Endodermal cell (in vitro differentiated cells): Measurements from ENCODE around the gene TMEM131L. TPM values are rescaled to one million over a fixed set of nuclear protein-coding genes. Genes with fewer than 3 reads are reported as not detected.
"Not testable (repeated sequence)": the region's sequence is repeated elsewhere in the genome, so short reads cannot be mapped to it uniquely, and the experiment has no call there.

ENCODE experiments used
- DNase-seq: peaks from one replicate; pipeline ENCODE4 v3.0.0-alpha.2; 2017
- H3K27ac ChIP-seq: 2 replicates; pipeline ENCODE4 v1.5.1; 2013; ENCODE audit warnings: mild to moderate bottlenecking, low read depth, low read length, moderate library complexity
- H3K27me3 ChIP-seq: 2 replicates; pipeline ENCODE4 v1.6.1; 2013; ENCODE audit warnings: mild to moderate bottlenecking, low read length, moderate library complexity; ENCODE audit not compliant: insufficient read depth, control insufficient read depth, poor library complexity, severe bottlenecking
- H3K36me3 ChIP-seq: 2 replicates; pipeline ENCODE4 v1.7.0; 2013; ENCODE audit warnings: mild to moderate bottlenecking, low read length, moderate library complexity; ENCODE audit not compliant: control insufficient read depth, insufficient read depth
- H3K4me1 ChIP-seq: one replicate; pipeline ENCODE4 v1.7.0; 2013; ENCODE audit warnings: low read length; ENCODE audit not compliant: control insufficient read depth, insufficient read depth
- H3K4me3 ChIP-seq: 2 replicates; pipeline ENCODE4 v1.5.1; 2013; ENCODE audit warnings: mild to moderate bottlenecking, low read length, moderate library complexity
- H3K9ac ChIP-seq: 2 replicates; pipeline ENCODE4 v1.6.1; 2013; ENCODE audit warnings: mild to moderate bottlenecking, low read length, moderate library complexity; ENCODE audit not compliant: poor library complexity, severe bottlenecking; ENCODE audit errors: extremely low read depth
- H3K9me3 ChIP-seq: 2 replicates; pipeline ENCODE4 v1.6.1; 2013; ENCODE audit warnings: mild to moderate bottlenecking, low read length, moderate library complexity; ENCODE audit not compliant: control insufficient read depth
- H3K27ac Mint-ChIP-seq: 2 replicates; pipeline ENCODE4 v1.8.0; 2020; ENCODE audit warnings: mixed read lengths
- H3K27me3 Mint-ChIP-seq: 2 replicates; pipeline ENCODE4 v1.8.0; 2021; ENCODE audit warnings: mild to moderate bottlenecking, mixed read lengths; ENCODE audit not compliant: insufficient read depth
- H3K36me3 Mint-ChIP-seq: 2 replicates; pipeline ENCODE4 v1.8.0; 2020; ENCODE audit warnings: low read depth, mixed read lengths
- H3K4me1 Mint-ChIP-seq: 2 replicates; pipeline ENCODE4 v1.8.0; 2020; ENCODE audit warnings: mixed read lengths
- H3K4me3 Mint-ChIP-seq: 2 replicates; pipeline ENCODE4 v1.8.0; 2020; ENCODE audit warnings: mild to moderate bottlenecking, moderate library complexity, mixed read lengths
- H3K9me3 Mint-ChIP-seq: 2 replicates; pipeline ENCODE4 v1.8.0; 2020; ENCODE audit warnings: mild to moderate bottlenecking, mixed read lengths
- CTCF ChIP-seq: fragments of 200-600 bp; sonication (generic); conservative IDR thresholded peaks from 2 replicates; pipeline ENCODE4 v1.5.0; 2021; ENCODE audit warnings: antibody characterized with exemption, mild to moderate bottlenecking
- WGBS, 2 experiments: methylation state at CpG; one replicate each; pipeline versions ENCODE4 v1.1.5 to v1.1.7; 2013; ENCODE audit warnings: missing lambda C conversion rate in 2 of 2, mixed read lengths in 1 of 2; ENCODE audit not compliant: insufficient coverage in 1 of 2, insufficient read length in 1 of 2; 5-methylcytosine and 5-hydroxymethylcytosine counted together
- total RNA-seq, 2 donors: library from RNA; stranded (reverse); fragmentation: NEBNext Ultra II Directional in 1 of 2; extraction: Animal tissue kit (Norgen Biotek cat#: 25700) in 1 of 2; gene quantifications; 2 replicates in 1 of 2; 3 replicates in 1 of 2; pipeline ENCODE4 v1.2.1, GENCODE V29; 2021

The TMEM131L gene
- total RNA-seq, 2 donors from 2014 or later, result 6.2 to 10.8 TPM

GRCh38 chr4:153661215-153661822 is 195.2 kb downstream of the TMEM131L start:
- no peaks in the 10 kb centered on the region for H3K4me1 ChIP-seq
- 93 to 96% methylated on average over 2 to 6 of the region's 6 CpGs for WGBS, 2 experiments
- no peaks in the 10 kb centered on the region for H3K9me3 ChIP-seq
- no peak overlapping the region for H3K9ac ChIP-seq
- H3K36me3 ChIP-seq, result no peaks in the 10 kb centered on the region
- no peak for TF ChIP-seq CTCF
- no peak overlapping the region for H3K27ac ChIP-seq
- Mint-ChIP-seq H3K27me3 (peaks cover 11% of the 10 kb centered on the region), H3K9me3 (peaks cover 19% of the 10 kb centered on the region), H3K27ac (no peak overlapping the region), H3K4me1 (no peaks in the 10 kb centered on the region), H3K36me3 (no peaks in the 10 kb centered on the region), H3K4me3 (no peak overlapping the region)
- no peaks in the 10 kb centered on the region for H3K27me3 ChIP-seq
- H3K4me3 ChIP-seq, result no peak overlapping the region
- no peak for DNase-seq

GRCh38 chr4:153661908-153662307 is 195.7 kb downstream of the TMEM131L start:
- H3K27me3 Mint-ChIP-seq, result peaks cover 11% of the 10 kb centered on the region
- H3K4me1 ChIP-seq, result no peaks in the 10 kb centered on the region

GRCh38 chr4:153663667-153664066 is 197.5 kb downstream of the TMEM131L start:
- Mint-ChIP-seq H3K27me3 (peaks cover 14% of the 10 kb centered on the region), H3K27ac (no peak overlapping the region), H3K9me3 (peaks cover 19% of the 10 kb centered on the region), H3K36me3 (no peaks in the 10 kb centered on the region), H3K4me3 (no peak overlapping the region), H3K4me1 (no peaks in the 10 kb centered on the region)
- Histone ChIP-seq H3K36me3 (no peaks in the 10 kb centered on the region), H3K27me3 (no peaks in the 10 kb centered on the region), H3K4me3 (no peak overlapping the region), H3K4me1 (no peaks in the 10 kb centered on the region), H3K9me3 (no peaks in the 10 kb centered on the region), H3K9ac (no peak overlapping the region), H3K27ac (no peak overlapping the region)
- WGBS, 2 experiments, result 89 to 100% methylated on average over 1 of the region's 1 CpG
- TF ChIP-seq CTCF, result no peak
- no peak for DNase-seq

More at GRCh38 chr4:153661908-153662307, 195.7 kb downstream of the TMEM131L start:
- Histone ChIP-seq H3K27me3 (no peaks in the 10 kb centered on the region), H3K27ac (no peak overlapping the region), H3K4me3 (no peak overlapping the region), H3K36me3 (no peaks in the 10 kb centered on the region), H3K9ac (no peak overlapping the region), H3K9me3 (no peaks in the 10 kb centered on the region)
- Mint-ChIP-seq H3K4me1 (no peaks in the 10 kb centered on the region), H3K36me3 (no peaks in the 10 kb centered on the region), H3K9me3 (peaks cover 19% of the 10 kb centered on the region), H3K4me3 (no peak overlapping the region), H3K27ac (no peak overlapping the region)
- TF ChIP-seq CTCF, result no peak
- 100% methylated on average over 1 of the region's 1 CpG; no CpG with 5 or more reads in 1 of the 2 experiments for WGBS, 2 experiments
- no peak for DNase-seq

- H3K27ac ChIP-seq, H3K9me3 ChIP-seq, H3K27ac Mint-ChIP-seq, H3K4me3 ChIP-seq, H3K36me3 ChIP-seq, H3K4me1 Mint-ChIP-seq, H3K4me3 Mint-ChIP-seq, H3K36me3 Mint-ChIP-seq, H3K9ac ChIP-seq, H3K27me3 ChIP-seq, H3K4me1 ChIP-seq, DNase-seq: not testable (repeated sequence)
- 82 to 83% methylated on average over 1 of the region's 1 CpG for WGBS, 2 experiments
- Mint-ChIP-seq H3K9me3 (peaks cover 19% of the 10 kb centered on the region), H3K27me3 (peaks cover 20% of the 10 kb centered on the region)
Observed at GRCh38 chr4:153666505-153666904, 200.3 kb downstream of the TMEM131L start.
